ENCODE data around the gene GORAB. TPM values are rescaled to one million over a fixed set of nuclear protein-coding genes. Genes with fewer than 3 reads are reported as not detected.

The GORAB gene
- polyA plus RNA-seq, 1 experiment, result 7.6 TPM

GRCh38 chr1:170511038-170511437, 20.9 kb upstream of the GORAB start:
- no peaks in the 10 kb centered on the region for H3K27me3 ChIP-seq (ENCODE audit: control insufficient read depth, insufficient read depth, low read length)
- ChIA-PET POLR2A (no interaction called here), CTCF (no interaction called here)

GRCh38 chr1:170513138-170513537, 18.8 kb upstream of the GORAB start:
- no peak overlapping the region for H3K4me3 ChIP-seq (ENCODE audit: low read depth, low read length)
- DNase-seq (ENCODE audit: low read depth), result no peak
- no peaks in the 10 kb centered on the region for H3K27me3 ChIP-seq (ENCODE audit: control insufficient read depth, insufficient read depth, low read length)
- POLR2A ChIA-PET, result no interaction called here
- no peaks in the 10 kb centered on the region for H3K36me3 ChIP-seq (ENCODE audit: control insufficient read depth, insufficient read depth, low read length)
- no peak for TF ChIP-seq CTCF (IDR thresholded peaks at IDR 0.05; ENCODE audit: insufficient read depth, low read depth, low read length)
- CTCF ChIA-PET, result no interaction called here

More at GRCh38 chr1:170511038-170511437, 20.9 kb upstream of the GORAB start:
- Histone ChIP-seq H3K4me3 (ENCODE audit: low read depth, low read length) (no peak overlapping the region), H3K36me3 (ENCODE audit: control insufficient read depth, insufficient read depth, low read length) (no peaks in the 10 kb centered on the region)
- no peak for DNase-seq (ENCODE audit: low read depth)
- no peak for TF ChIP-seq CTCF (IDR thresholded peaks at IDR 0.05; ENCODE audit: insufficient read depth, low read depth, low read length)

GRCh38 chr1:170518185-170518834, 13.7 kb upstream of the GORAB start:
- ChIA-PET POLR2A (no interaction called here), CTCF (interaction anchor here (0.9 kb wide), 1 partner anchor 27 kb away, joined by 3 read pairs; no protein-coding TSS in a partner anchor)
- DNase-seq (ENCODE audit: low read depth), result no peak
- Histone ChIP-seq H3K27me3 (ENCODE audit: control insufficient read depth, insufficient read depth, low read length) (no peaks in the 10 kb centered on the region), H3K4me3 (ENCODE audit: low read depth, low read length) (no peak overlapping the region), H3K36me3 (ENCODE audit: control insufficient read depth, insufficient read depth, low read length) (no peaks in the 10 kb centered on the region)
- no peak for TF ChIP-seq CTCF (IDR thresholded peaks at IDR 0.05; ENCODE audit: insufficient read depth, low read depth, low read length)

- CTCF ChIA-PET, result no interaction called here
- DNase-seq (ENCODE audit: low read depth), result no peak
- Histone ChIP-seq H3K36me3 (ENCODE audit: control insufficient read depth, insufficient read depth, low read length) (no peaks in the 10 kb centered on the region), H3K27me3 (ENCODE audit: control insufficient read depth, insufficient read depth, low read length) (no peaks in the 10 kb centered on the region), H3K4me3 (ENCODE audit: low read depth, low read length) (no peak overlapping the region)
- TF ChIP-seq CTCF (IDR thresholded peaks at IDR 0.05; ENCODE audit: insufficient read depth, low read depth, low read length), result no peak
- POLR2A ChIA-PET, result no interaction called here
Measured at GRCh38 chr1:170518965-170519364, 13.0 kb upstream of the GORAB start.

GRCh38 chr1:170520601-170521000, 11.4 kb upstream of the GORAB start:
- Histone ChIP-seq H3K36me3 (ENCODE audit: control insufficient read depth, insufficient read depth, low read length) (no peaks in the 10 kb centered on the region), H3K4me3 (ENCODE audit: low read depth, low read length) (no peak overlapping the region), H3K27me3 (ENCODE audit: control insufficient read depth, insufficient read depth, low read length) (no peaks in the 10 kb centered on the region)
- no peak for DNase-seq (ENCODE audit: low read depth)
- TF ChIP-seq CTCF (IDR thresholded peaks at IDR 0.05; ENCODE audit: insufficient read depth, low read depth, low read length), result no peak
- ChIA-PET POLR2A (no interaction called here), CTCF (interaction anchor here (1.8 kb wide), 1 partner anchor 11 kb away, joined by 5 read pairs; the partner anchor contains the start of gene GORAB)

Data from BJ (cell line).